DND-41 (cell line): ENCODE measurements around the gene MAP3K6.

Experiments
- CTCF ChIP-seq: IDR thresholded peaks from 2 replicates; pipeline ENCODE4 v1.5.1; 2012; ENCODE audit warnings: borderline replicate concordance, low read length, moderate library complexity, mild to moderate bottlenecking; ENCODE audit not compliant: poor library complexity, severe bottlenecking; ENCODE audit errors: extremely low read depth
- EZH2 ChIP-seq: IDR thresholded peaks from 3 replicates; pipeline ENCODE4 v1.6.1; 2012; ENCODE audit warnings: borderline replicate concordance, low read depth, mild to moderate bottlenecking, moderate library complexity, low read length, inconsistent platforms; ENCODE audit not compliant: severe bottlenecking

GRCh38 chr1:27331922-27332321 is 34.8 kb downstream of the MAP3K6 start:
- no peak for TF ChIP-seq EZH2
- no peak for TF ChIP-seq CTCF
